ENCODE data around the gene KCNAB1. TPM values are rescaled to one million over a fixed set of nuclear protein-coding genes. Genes with fewer than 3 reads are reported as not detected.

Gene KCNAB1
- total and polyA plus RNA-seq, 2 donors (not counting 1 experiment from before 2014, with no cell fraction given) = 0.03 to 0.33 TPM

DNA sequence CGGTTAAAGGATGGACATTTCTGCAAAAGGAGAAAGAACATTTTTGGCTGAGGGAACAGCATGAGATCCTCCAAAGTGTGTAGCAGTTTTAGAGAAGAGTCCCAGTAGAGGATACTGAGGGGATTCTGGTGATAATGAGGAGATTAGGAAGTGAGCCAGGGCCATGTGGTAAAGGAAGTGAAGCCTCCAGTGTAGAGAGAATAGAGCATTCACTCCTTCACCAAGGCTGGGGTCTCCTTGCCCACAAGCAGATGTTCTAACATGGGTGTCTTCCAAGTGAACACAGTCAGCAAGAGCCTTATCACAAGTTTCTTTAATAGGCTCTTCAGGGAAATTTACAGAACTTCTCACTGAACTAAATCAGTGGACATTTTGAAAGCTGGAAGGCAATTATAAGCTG lies 260.9 kb downstream of the KCNAB1 start:
- H3K9me3 ChIP-seq (ENCODE audit: control insufficient read depth, insufficient read depth, low read depth, low read length) = no peaks in the 10 kb centered on the region
- no peak overlapping the region for H3K4me3 ChIP-seq (replicated peaks in 1 of 4; ENCODE audit: control extremely low read depth in 1 of 4, insufficient read depth in 1 of 4, low read depth in 3 of 4, low read length in 4 of 4)
- no peak overlapping the region for H2AFZ ChIP-seq (ENCODE audit: low read length)
- no peak overlapping the region for H3K4me2 ChIP-seq (ENCODE audit: extremely low read depth, insufficient read depth, low read length)
- no peaks in the 10 kb centered on the region for H4K20me1 ChIP-seq (ENCODE audit: control insufficient read depth, extremely low read depth, insufficient read depth, low read length)
- H3K27ac ChIP-seq (ENCODE audit: insufficient read depth, low read length) = no peak overlapping the region
- no peaks in the 10 kb centered on the region for H3K4me1 ChIP-seq (ENCODE audit: control insufficient read depth, extremely low read depth, insufficient read depth, low read length)
- no peak overlapping the region for H3K9ac ChIP-seq (ENCODE audit: insufficient read depth, low read length)
- H3K36me3 ChIP-seq (ENCODE audit: control insufficient read depth, insufficient read depth, low read length) = no peaks in the 10 kb centered on the region
- TF ChIP-seq, protein P1, sequence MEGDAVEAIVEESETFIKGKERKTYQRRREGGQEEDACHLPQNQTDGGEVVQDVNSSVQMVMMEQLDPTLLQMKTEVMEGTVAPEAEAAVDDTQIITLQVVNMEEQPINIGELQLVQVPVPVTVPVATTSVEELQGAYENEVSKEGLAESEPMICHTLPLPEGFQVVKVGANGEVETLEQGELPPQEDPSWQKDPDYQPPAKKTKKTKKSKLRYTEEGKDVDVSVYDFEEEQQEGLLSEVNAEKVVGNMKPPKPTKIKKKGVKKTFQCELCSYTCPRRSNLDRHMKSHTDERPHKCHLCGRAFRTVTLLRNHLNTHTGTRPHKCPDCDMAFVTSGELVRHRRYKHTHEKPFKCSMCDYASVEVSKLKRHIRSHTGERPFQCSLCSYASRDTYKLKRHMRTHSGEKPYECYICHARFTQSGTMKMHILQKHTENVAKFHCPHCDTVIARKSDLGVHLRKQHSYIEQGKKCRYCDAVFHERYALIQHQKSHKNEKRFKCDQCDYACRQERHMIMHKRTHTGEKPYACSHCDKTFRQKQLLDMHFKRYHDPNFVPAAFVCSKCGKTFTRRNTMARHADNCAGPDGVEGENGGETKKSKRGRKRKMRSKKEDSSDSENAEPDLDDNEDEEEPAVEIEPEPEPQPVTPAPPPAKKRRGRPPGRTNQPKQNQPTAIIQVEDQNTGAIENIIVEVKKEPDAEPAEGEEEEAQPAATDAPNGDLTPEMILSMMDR (conservative IDR thresholded peaks at IDR 0.05 in 1 of 2, IDR thresholded peaks at IDR 0.05 in 1 of 2; ENCODE audit: low read depth in 1 of 2, low read length in 2 of 2) = no peak
- TF ChIP-seq EZH2 (IDR thresholded peaks at IDR 0.05; ENCODE audit: low read length, missing control alignments) = no peak
- H3K27me3 ChIP-seq (ENCODE audit: control insufficient read depth, insufficient read depth, low read length) = peaks cover 2% of the 10 kb centered on the region
- no peaks in the 10 kb centered on the region for H3K79me2 ChIP-seq (ENCODE audit: control insufficient read depth, insufficient read depth, low read length)
- no peak for DNase-seq (ENCODE audit: low read depth in 2 of 2)

GRCh38 chr3:156382458-156383346 lies 262.3 kb downstream of the KCNAB1 start:
- Histone ChIP-seq H3K4me2 (ENCODE audit: extremely low read depth, insufficient read depth, low read length) (no peak overlapping the region), H3K4me1 (ENCODE audit: control insufficient read depth, extremely low read depth, insufficient read depth, low read length) (no peaks in the 10 kb centered on the region), H2AFZ (ENCODE audit: low read length) (no peak overlapping the region), H3K4me3 (replicated peaks in 1 of 4; ENCODE audit: control extremely low read depth in 1 of 4, insufficient read depth in 1 of 4, low read depth in 3 of 4, low read length in 4 of 4) (no peak overlapping the region), H3K9ac (ENCODE audit: insufficient read depth, low read length) (no peak overlapping the region), H4K20me1 (ENCODE audit: control insufficient read depth, extremely low read depth, insufficient read depth, low read length) (no peaks in the 10 kb centered on the region), H3K79me2 (ENCODE audit: control insufficient read depth, insufficient read depth, low read length) (no peaks in the 10 kb centered on the region), H3K9me3 (ENCODE audit: control insufficient read depth, insufficient read depth, low read depth, low read length) (no peaks in the 10 kb centered on the region), H3K27me3 (ENCODE audit: control insufficient read depth, insufficient read depth, low read length) (peaks cover 2% of the 10 kb centered on the region), H3K27ac (ENCODE audit: insufficient read depth, low read length) (no peak overlapping the region), H3K36me3 (ENCODE audit: control insufficient read depth, insufficient read depth, low read length) (no peaks in the 10 kb centered on the region)
- TF ChIP-seq, protein P1 (conservative IDR thresholded peaks at IDR 0.05 in 1 of 2, IDR thresholded peaks at IDR 0.05 in 1 of 2; ENCODE audit: low read depth in 1 of 2, low read length in 2 of 2) = peak; percentile 52 to 83
- no peak for TF ChIP-seq EZH2 (IDR thresholded peaks at IDR 0.05; ENCODE audit: low read length, missing control alignments)
- peak in 1 of 2 donors; percentile 43 for DNase-seq (ENCODE audit: low read depth in 2 of 2)

DNA sequence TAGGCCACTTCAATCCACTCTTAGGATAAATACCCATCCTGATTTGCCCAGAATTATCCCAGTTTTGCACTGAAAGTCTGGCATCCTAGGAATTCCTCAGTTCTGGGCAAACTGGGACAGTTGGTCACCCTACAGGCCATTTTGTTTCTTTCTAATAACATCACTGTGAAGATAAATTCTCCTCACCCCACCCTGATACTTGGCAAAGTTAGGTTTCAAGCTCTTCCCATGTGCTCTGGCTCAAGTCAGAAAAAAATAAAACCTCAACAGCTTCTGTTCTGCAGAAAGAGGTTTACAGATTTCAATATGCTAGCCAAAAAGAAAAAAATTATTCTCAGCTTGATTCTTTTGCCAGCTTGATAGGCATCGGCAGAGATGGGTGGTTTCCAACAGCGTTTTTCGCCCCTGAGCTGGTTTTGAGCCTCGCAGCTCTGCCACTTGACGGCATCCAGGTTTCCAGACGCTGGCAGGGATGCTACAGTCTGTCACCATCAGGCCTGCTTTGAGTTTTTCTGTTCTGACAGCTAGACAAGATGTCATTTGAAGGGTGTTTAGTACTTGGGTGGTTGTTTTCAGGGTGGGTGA lies 263.2 kb downstream of the KCNAB1 start:
- H4K20me1 ChIP-seq (ENCODE audit: control insufficient read depth, extremely low read depth, insufficient read depth, low read length) = no peaks in the 10 kb centered on the region
- H3K4me1 ChIP-seq (ENCODE audit: control insufficient read depth, extremely low read depth, insufficient read depth, low read length) = peaks cover 3% of the 10 kb centered on the region
- TF ChIP-seq, protein P1 (conservative IDR thresholded peaks at IDR 0.05 in 1 of 2, IDR thresholded peaks at IDR 0.05 in 1 of 2; ENCODE audit: low read depth in 1 of 2, low read length in 2 of 2) = no peak
- no peak for TF ChIP-seq EZH2 (IDR thresholded peaks at IDR 0.05; ENCODE audit: low read length, missing control alignments)
- no peaks in the 10 kb centered on the region for H3K9me3 ChIP-seq (ENCODE audit: control insufficient read depth, insufficient read depth, low read depth, low read length)
- no peaks in the 10 kb centered on the region for H3K79me2 ChIP-seq (ENCODE audit: control insufficient read depth, insufficient read depth, low read length)
- H2AFZ ChIP-seq (ENCODE audit: low read length) = no peak overlapping the region
- H3K4me2 ChIP-seq (ENCODE audit: extremely low read depth, insufficient read depth, low read length) = no peak overlapping the region
- no peaks in the 10 kb centered on the region for H3K36me3 ChIP-seq (ENCODE audit: control insufficient read depth, insufficient read depth, low read length)
- no peak overlapping the region for H3K4me3 ChIP-seq (replicated peaks in 1 of 4; ENCODE audit: control extremely low read depth in 1 of 4, insufficient read depth in 1 of 4, low read depth in 3 of 4, low read length in 4 of 4)
- H3K27ac ChIP-seq (ENCODE audit: insufficient read depth, low read length) = no peak overlapping the region
- DNase-seq (ENCODE audit: low read depth in 2 of 2) = no peak
- H3K27me3 ChIP-seq (ENCODE audit: control insufficient read depth, insufficient read depth, low read length) = peaks cover 2% of the 10 kb centered on the region
- H3K9ac ChIP-seq (ENCODE audit: insufficient read depth, low read length) = no peak overlapping the region

Measured in fibroblast of lung (primary cell).